Measurements from ENCODE around the gene RCAN1.
"Not testable (repeated sequence)": the region's sequence is repeated elsewhere in the genome, so short reads cannot be mapped to it uniquely, and the experiment has no call there.

RCAN1 gene

DNA sequence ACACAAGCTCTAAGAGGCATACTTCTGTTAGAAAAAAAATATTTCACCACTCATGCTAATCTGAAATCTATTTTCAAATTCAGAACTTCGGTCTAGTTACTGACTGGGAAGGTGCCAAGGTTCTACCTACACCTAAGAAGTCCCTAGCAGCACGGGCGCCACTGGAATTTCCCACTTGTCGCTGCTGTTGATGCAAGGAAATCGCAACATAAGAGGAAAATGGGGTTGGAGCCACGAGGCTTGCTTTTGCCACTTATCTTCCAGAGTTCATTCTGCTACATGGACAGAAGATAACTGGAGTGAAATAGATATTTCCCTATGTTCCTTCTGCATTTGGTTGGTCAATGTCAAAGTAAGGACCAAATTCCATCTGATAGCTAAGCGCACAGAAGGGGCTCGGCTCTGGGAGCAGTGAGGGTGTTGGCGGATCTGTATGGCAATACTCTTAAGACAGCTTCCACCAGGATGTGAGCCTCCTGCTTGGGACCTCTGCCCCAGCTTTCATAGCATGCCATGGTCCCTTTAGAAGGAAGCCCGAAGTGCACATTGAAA lies 47.2 kb downstream of the RCAN1 start:
- DNase-seq, result no peak

DNA sequence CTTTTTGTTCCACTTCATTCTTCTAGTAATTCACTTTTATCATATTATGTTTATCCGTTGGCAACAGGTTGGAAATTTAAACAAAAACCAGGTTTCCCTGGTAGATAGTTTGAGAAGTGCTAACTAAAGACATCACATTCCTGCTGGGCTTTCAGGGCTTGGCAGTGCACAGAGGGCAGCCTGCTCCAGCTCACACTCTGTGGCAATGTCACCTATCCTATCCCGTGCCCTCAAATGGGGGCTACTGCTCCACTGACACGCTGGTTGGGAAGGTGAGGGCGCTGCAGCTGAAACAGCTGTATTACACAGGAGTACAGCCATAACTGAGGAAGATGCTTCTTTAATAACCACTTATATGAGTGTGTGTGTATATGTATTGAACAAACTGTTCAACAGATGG lies 49.7 kb downstream of the RCAN1 start:
- no peak for DNase-seq

DNA sequence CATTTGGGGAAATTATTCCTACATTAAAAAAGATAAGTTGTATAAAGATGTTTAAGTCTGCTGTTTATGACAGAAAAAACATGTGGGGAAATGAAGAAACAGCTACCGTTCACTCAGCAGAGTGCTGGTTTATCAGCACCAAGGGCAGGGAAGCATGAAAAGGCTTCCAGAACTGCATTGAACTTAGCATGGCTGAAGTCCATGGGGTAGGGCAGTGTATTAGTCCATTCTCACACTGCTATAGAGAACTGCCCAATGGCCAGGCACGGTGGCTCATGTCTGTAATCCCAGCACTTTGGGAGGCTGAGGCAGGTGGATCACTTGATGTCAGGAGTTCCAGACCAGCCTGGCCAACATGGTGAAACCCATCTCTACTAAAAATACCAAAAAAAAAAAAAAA lies 51.5 kb downstream of the RCAN1 start:
- DNase-seq, result not testable (repeated sequence)

DNA sequence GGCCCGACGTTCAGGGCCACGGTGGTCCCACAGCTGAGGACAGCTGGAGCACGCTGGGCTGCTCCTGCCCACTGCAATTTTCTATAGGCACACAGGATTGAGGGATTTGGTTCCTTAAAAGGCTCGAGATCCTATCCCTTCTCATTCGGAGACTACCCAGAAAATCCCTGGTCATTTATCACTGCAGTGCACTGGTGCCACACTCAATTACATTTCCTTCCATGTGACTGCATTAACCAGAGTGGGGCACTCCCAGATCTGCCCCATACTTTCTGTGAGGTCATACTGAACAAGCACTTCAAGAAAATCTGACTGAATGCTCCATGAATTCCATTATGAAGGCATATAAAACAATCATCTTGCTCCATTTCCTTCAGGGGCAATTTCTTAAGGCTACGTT lies 53.1 kb downstream of the RCAN1 start:
- DNase-seq, result no peak

DNA sequence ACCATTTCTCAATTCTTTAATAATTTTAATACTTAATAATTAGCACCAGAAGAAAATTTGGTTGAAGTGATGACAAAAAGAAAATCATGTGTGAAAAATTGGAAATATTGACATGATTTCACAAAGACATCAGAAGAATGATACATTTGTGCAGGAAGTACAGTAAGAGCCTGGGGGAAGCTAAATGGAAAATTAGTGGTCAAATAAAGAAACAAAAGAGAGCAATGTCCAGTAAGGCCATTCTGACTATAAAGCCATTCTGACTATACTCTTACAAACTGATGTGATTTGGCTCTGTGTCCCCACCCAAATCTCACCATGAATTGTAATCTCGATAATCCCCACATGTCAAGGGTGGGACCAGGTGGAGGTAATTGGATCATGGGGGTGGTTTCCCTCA lies 54.3 kb downstream of the RCAN1 start:
- DNase-seq, result no peak

DNA sequence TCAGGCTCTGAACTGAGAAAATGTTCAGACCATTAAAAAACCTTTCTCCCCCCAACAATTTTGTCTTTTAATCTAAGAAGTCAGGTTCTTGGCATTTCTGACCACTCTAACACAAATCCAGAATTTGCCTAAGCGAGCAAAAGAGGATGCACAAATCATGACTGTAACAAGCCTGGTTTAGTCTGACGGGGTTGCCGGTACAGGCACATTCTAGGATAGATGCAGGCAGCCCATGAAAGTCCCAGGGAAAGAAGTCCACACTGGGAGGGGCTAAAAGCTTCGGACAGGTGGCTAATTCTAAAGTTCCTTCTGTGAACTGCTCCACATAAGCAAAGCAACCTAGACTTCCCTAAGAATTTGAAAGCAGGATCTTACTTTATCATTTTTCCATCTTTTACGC lies 54.9 kb downstream of the RCAN1 start:
- DNase-seq, result no peak

DNA sequence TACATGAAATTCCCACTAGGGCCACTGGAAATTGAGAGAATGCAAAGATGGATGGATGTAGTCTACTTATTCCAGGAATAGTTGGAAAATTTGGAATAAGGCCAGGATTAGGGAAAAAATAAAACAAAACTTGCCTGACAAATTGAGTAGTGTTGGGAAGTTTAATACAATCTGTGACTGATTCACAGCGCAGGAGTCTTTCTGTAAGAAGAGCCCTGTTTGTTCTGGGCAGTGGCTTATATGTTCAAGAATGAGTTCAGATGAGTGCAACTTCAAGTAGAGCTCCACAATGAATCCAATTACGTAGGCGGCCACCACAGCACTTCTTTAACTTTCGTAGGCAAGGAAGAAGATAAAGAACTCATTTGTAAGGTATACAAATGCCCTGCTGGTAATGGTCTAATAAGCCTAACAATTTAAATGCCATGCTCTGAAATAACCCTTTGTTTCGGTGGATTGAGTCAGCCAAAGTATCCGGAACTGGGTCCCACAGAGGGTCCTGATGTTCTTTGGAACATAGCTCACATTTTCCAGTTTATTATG lies 55.8 kb downstream of the RCAN1 start:
- no peak for DNase-seq

DNA sequence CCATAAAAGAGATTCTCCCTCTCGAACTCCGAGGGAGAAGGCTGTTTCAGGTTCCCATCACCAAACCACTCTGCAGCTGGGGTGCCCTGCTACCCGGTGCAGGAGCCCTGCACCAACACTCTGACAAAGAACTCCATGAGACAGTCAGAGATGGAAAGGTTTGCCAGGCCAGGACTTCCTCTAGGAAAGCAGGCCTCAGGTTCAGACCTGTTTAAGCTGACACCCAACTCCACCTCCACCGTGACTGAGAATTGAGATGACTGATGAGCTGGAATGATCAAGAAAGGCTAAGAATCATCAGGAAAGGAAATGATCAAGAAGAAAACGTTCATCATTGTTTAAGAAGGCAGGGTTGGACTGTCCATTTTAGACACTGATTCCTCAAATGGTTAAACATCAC lies 56.7 kb downstream of the RCAN1 start:
- DNase-seq, result no peak

DNA sequence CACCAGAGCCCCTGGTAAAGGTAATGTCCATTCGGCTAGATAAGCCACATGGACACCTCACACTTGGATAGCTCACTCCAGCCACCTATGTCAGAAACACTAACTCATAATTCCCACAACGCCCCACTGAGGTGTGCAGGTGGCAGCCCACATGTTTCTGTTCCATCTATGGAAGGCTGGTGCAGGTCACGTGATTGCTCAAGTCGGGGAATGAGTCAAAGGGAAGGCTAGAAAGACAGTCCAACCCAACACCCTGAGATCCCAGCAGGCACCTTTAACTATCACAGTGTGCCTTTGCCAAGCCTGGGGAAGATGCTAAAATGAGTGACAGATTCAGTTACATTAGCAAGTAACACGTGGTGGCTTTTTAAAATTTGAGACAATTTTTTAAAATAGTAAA lies 57.7 kb downstream of the RCAN1 start:
- no peak for DNase-seq

DNA sequence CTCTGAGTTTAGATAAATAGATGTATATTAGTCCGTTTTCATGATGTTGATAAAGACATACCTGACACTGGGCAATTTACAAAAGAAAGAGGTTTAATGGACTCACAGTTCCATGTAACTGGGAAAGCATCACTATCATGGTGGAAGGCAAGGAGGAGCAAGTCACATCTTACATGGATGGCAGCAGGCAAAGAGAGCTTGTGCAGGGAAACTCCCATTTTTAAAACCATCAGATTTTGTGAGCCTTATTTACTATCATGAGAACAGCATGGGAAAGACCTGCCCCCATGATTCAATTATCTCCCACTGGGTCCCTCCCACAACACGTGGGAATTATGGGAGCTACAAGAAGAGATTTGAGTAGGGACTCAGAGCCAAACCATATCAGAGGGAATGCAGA lies 60.2 kb downstream of the RCAN1 start:
- not testable (repeated sequence) for DNase-seq

DNA sequence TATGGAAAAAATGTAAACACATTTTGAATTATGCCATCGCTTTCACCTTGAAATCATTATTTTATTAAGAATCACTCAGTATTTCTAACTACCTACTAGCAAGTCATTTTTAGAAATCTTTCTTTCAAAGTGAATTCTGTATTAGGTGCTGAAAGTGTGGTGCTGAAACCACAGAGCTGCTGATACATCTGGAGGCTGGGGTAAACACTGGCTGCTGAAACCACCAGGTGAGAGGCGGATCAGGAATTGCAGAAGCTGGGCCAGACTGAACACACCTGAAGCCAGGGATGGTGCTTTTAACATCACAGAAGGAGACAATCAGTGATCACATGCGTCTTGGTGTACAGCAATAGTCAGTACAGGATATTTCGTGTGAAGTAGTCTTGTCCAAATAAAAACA lies 60.7 kb downstream of the RCAN1 start:
- no peak for DNase-seq

DNA sequence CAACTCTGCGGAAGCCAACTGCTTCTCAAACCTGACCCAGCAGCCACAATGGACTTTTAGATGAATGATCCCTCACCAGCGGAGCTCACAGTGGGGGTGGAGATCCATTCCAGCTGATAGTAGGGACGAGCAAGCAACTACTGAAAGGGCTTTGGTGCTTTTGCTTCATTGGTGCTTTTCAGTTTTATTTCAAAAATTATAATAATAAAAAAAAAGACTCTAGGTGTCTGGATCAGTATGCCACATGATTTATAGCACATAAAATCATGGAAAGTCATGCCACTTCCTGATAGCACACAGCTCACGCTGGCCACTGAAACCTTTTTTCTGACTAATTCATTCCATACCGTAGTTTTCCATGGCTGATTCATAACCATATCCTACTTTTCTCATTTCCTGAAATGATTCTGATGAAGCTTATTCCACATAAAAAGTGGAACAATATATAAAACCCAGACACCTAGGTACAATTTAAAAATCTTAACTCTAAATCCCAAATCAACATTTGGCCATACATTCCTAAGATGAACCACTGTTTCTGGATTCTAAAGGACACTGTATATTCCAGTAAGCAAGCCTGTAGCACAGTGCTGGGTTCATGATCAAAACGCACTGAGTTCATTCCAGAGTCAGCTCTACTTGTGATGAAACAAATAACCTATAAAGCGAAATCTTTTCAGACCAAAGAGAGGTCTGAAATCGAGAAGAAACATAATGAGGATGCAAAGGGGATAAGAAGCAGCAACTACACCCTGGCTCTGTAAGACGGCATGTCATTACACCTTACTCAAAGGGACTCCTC lies 61.6 kb downstream of the RCAN1 start:
- no peak for DNase-seq

DNA sequence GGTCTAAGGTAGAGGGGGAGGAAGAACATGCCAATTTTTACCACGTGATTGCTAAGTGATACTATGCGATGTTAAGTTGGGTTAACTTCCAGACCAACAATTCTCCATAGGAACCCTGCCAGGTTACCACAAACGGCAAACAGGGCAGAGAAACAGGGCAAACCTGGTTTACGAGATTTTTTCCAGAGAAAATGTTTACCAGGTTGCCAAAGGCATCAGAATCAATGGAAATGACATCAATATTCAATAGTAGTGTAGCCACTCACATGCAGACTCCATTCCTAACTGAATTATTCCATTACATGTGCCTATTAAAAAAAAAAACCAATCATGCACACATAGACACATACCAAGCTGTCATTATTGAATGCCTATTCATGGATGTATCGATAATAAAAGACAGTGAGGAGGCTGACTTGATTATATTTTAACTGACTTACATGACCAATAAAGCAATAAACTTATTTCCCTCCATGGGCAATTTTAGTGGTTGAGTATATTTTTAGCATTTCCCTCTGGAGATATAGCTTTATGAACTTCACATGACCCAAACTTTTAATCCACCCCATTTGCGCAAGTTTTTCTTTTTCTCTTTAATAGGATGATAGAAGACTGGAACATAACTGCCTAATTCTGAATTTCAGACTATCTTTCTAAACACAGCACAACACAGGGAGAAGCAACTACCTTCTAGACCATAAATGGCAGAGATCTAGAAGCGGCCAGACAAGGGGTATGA lies 62.4 kb downstream of the RCAN1 start:
- no peak for DNase-seq

DNA sequence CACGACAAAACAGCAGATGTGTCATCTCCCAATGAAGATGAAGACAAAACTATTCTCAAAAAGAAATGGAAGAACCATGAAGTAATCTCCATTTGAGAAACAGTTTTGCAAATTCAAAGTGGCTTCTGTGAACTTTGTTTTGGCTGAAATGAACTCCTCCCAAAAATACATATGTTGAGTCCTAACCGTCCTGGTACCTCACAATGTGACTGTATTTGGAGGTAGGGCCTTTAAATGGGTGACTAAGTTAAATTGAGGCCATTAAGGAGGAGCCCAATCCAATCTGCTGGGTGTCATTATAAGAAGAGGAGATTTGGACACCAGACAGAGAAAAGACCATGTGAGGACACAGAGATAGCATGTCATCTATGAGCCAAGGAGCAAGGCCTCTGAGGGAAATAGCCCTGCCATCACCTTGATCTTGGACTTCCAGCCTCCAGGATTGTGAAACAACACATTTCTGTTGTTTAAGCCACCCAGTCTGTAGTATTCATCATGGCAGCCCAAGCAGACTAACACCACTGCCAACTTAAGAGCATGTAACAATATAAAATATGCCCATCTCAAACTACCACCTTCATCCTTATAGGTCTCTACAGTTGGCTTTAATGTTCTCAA lies 64.6 kb downstream of the RCAN1 start:
- no peak for DNase-seq

DNA sequence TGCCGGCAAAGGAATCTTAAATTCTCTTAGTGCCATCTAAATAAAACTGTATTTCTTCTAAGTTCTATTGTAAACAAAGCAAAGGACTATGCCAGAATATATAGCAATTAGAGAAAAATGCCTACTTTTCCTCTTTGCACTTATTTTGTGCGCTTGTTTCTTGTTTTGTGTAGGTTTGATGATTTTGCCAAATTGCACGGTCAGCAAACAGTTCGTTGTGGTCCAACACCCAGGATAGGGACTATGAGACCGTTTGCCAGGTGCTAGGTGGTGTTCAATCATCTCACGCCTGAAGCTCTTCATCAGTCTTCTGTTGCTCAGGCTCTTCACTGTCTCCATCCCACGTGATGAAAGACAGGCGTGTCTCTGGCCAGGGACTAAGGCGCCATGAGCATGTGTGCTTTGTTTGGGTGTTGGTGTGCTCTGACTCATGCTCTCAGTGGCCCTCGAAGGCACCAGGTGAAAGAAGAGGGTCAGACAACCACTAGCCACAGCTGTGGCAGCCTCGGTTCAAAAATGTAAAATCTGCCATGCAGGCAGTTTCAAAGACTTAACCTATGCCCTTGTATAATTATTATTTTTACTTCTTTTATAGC lies 66.0 kb downstream of the RCAN1 start:
- DNase-seq, result no peak

DNA sequence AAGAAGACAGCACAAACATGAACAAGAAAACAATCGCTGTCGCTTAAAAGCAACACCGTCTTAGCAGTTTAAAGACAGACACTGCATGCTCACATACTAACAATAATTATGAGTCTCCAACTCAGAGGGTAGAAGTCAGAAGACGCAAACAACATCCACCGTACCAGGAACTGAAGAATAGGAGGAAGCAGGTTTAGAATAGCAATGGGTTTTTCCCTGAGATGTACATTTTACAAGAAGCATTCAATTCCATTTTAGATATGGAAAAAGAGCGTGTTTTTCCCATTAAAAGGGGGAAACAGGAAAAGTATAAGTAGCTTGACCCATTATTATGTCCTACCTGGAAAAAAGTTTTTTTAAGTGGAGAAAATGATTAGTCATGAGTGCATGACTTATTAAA lies 68.4 kb downstream of the RCAN1 start:
- no peak for DNase-seq

DNA sequence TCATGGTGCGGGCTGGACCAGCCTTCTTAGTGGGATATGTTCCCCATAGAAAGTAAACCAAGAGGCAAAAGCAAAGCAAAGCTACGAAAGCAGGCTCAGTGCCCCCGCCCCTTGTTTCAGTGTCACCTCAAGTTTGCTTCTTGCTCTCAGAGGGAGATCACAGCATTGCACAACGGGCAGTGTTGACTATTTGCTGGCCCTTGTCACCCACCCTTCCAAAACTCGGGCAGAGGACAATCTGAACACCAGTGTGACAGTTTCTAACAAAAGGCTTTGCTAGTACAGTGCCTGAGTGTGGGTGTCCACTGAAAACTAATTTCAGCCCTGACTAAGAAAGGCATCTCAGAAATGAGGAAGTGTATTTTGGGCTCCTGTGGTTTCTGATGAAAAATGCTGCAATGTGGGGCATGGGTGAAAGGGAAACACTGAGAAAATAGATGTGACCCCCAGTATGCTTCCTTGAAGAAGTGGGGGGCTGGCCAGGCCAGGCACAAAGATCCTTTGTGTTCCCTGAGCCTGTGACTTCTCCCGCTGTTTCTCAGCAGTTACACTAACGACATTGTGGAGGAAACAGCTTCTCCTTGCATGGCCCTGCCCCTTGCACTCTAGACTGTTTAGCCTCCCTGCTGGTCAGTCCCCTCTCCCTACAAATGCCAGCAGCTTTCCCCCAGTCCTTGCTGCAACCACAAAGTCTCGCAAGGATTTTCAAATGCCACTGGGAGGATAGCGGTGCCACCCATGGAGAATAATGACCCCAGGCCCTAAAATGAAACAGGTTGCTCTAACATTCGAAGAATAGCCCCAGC lies 69.6 kb downstream of the RCAN1 start:
- DNase-seq, result no peak

DNA sequence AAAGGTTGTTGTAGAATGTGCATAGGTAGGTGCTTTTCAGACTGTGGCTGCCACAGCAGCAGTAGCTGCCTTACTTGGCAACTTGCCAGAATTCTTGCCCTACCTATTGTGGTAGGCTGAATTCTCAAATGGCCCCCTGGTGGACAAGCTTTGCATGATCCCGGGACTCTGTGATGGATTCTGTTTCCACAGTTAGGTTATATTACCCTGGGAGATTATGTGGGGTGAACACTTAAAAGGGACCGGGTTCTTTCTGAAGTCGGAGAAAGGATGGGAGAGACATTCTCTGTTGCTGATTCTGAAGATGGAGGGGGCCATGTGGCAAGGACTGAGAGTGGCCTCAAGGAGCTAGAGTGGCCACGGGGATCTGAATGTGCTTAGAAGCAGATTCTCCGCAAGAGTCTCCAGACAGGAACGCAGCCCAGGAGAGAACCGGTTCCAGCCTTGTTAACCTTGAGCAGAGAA lies 70.8 kb downstream of the RCAN1 start:
- DNase-seq, result peak; percentile 49

DNA sequence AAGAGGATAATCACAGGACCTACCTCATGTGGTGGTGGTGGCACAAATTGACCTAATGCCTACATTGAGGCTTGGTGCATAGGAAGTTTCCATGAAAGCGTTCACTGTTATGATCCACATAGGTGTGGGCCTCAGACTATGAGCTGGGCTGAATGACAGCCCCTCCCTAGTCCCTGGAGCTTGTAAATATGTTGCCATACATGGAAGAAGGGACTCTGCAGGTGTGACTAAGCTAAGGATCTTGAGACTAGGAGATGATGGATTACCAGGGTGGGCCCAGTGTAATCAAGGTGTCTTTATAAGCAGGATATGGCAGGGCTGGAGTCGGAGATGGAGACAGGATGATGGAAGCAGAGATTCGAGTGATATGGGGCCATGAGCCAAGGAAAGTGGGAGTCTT lies 71.9 kb downstream of the RCAN1 start:
- no peak for DNase-seq

DNA sequence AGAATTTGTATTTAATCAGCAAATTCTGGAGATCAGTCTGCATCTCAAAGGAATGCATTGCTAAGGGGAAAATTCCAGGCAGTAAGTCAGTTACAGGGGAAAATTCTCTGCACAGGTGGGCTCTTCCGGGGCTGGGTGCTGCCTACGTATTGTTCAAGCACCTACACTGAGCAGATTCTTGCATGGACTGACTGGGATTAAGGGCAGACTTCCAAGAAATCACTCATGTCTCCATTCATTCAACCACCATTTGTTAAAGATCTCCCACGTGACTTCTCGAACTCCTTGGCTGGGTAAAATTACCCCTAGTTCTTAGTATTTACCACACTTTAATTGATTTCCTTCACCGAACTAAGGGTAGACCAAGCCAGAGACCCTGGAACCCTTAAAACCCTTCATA lies 74.7 kb downstream of the RCAN1 start:
- no peak for DNase-seq

DNA sequence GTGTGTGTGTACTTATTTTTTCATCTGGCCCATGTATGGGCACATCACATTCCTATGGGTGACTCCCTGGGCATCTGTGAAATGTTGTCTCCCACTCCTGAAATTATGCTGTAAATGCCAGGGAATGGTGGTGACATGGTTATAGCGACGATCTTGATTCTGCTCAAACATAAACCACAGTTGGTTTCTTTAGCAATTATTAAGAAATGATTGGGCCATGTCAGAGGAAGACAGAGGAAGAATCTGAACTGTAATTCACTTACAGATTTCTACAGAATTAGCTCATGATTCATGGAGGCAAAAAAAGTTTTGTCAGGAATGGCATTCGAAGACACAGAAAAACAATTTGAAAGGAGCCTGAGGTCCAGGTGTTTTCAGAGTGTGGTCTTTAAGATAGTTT lies 77.1 kb downstream of the RCAN1 start:
- no peak for DNase-seq

DNA sequence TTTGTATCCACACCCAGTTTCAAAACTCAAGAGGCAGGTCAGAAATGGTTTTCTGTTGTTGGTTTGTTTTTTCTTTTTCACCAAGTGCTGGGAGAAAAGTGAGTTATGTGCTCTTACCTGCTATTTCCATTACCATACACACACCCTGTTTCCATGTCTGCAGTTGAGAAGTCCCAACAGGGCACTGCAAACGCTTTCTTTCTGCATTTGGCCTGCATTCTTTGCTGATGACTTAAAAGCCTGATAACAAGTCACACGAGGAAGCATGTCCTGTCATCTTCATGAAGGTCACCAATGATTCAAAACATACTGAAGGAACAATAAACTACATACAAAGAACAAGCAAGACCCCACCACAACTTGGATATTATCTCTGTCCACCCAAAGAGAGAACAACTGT lies 78.1 kb downstream of the RCAN1 start:
- no peak for DNase-seq

Data from CD4-positive, alpha-beta T cell treated with Interleukin-21 for 1 hour (primary cell).